IPS-18a (cell line): ENCODE measurements around the gene ARL15.

ENCODE experiments used
- H3K27ac ChIP-seq: one replicate; pipeline ENCODE4 v1.5.1; 2013; ENCODE audit warnings: low read length
- H3K27me3 ChIP-seq: one replicate; pipeline ENCODE4 v1.6.1; 2013; ENCODE audit warnings: mild to moderate bottlenecking, low read length; ENCODE audit not compliant: control insufficient read depth, insufficient read depth
- H3K36me3 ChIP-seq: one replicate; pipeline ENCODE4 v1.6.1; 2013; ENCODE audit warnings: low read depth, low read length; ENCODE audit not compliant: control insufficient read depth
- H3K4me1 ChIP-seq: one replicate; pipeline ENCODE4 v1.6.1; 2013; ENCODE audit warnings: low read depth, low read length; ENCODE audit not compliant: control insufficient read depth
- H3K4me3 ChIP-seq: one replicate; pipeline ENCODE4 v1.5.1; 2013; ENCODE audit warnings: low read length
- H3K9ac ChIP-seq: one replicate; pipeline ENCODE4 v1.6.1; 2013; ENCODE audit warnings: mild to moderate bottlenecking, low read length, moderate library complexity
- H3K9me3 ChIP-seq: one replicate; pipeline ENCODE4 v1.6.1; 2013; ENCODE audit warnings: low read depth, low read length; ENCODE audit not compliant: control insufficient read depth

The ARL15 gene

GRCh38 chr5:53893626-53894025, 416.7 kb downstream of the ARL15 start:
- peaks cover 4% of the 10 kb centered on the region for H3K4me1 ChIP-seq
- H3K36me3 ChIP-seq = no peaks in the 10 kb centered on the region
- H3K27ac ChIP-seq = no peak overlapping the region
- no peaks in the 10 kb centered on the region for H3K9me3 ChIP-seq
- H3K9ac ChIP-seq = no peak overlapping the region
- H3K27me3 ChIP-seq = no peaks in the 10 kb centered on the region
- no peak overlapping the region for H3K4me3 ChIP-seq

- Histone ChIP-seq H3K4me1 (peaks cover 6% of the 10 kb centered on the region), H3K9ac (no peak overlapping the region), H3K27ac (no peak overlapping the region), H3K9me3 (no peaks in the 10 kb centered on the region), H3K4me3 (no peak overlapping the region), H3K36me3 (no peaks in the 10 kb centered on the region), H3K27me3 (no peaks in the 10 kb centered on the region)
Measured at GRCh38 chr5:53892224-53892623, 418.1 kb downstream of the ARL15 start.

GRCh38 chr5:53891159-53891558, 419.2 kb downstream of the ARL15 start:
- H3K36me3 ChIP-seq = no peaks in the 10 kb centered on the region
- no peaks in the 10 kb centered on the region for H3K27me3 ChIP-seq
- H3K27ac ChIP-seq = no peak overlapping the region
- H3K9ac ChIP-seq = no peak overlapping the region
- no peaks in the 10 kb centered on the region for H3K9me3 ChIP-seq
- H3K4me3 ChIP-seq = no peak overlapping the region
- peaks cover 16% of the 10 kb centered on the region for H3K4me1 ChIP-seq

GRCh38 chr5:53890490-53890889, 419.9 kb downstream of the ARL15 start:
- Histone ChIP-seq H3K36me3 (no peaks in the 10 kb centered on the region), H3K4me3 (no peak overlapping the region), H3K27me3 (no peaks in the 10 kb centered on the region), H3K4me1 (peaks cover 17% of the 10 kb centered on the region), H3K9ac (no peak overlapping the region), H3K9me3 (no peaks in the 10 kb centered on the region), H3K27ac (no peak overlapping the region)

GRCh38 chr5:53884844-53885243, 425.5 kb downstream of the ARL15 start:
- no peak overlapping the region for H3K4me3 ChIP-seq
- peaks cover 56% of the 10 kb centered on the region for H3K4me1 ChIP-seq
- no peaks in the 10 kb centered on the region for H3K9me3 ChIP-seq
- H3K27me3 ChIP-seq = no peaks in the 10 kb centered on the region
- H3K27ac ChIP-seq = no peak overlapping the region
- no peaks in the 10 kb centered on the region for H3K36me3 ChIP-seq
- H3K9ac ChIP-seq = no peak overlapping the region

GRCh38 chr5:53884417-53884816, 426.0 kb downstream of the ARL15 start:
- H3K4me1 ChIP-seq = peaks cover 60% of the 10 kb centered on the region
- H3K27me3 ChIP-seq = no peaks in the 10 kb centered on the region
- H3K9ac ChIP-seq = no peak overlapping the region
- no peaks in the 10 kb centered on the region for H3K36me3 ChIP-seq
- peak overlapping the region; percentile 35 for H3K27ac ChIP-seq
- no peaks in the 10 kb centered on the region for H3K9me3 ChIP-seq
- no peak overlapping the region for H3K4me3 ChIP-seq

GRCh38 chr5:53882676-53883031, 427.7 kb downstream of the ARL15 start:
- H3K4me1 ChIP-seq = peaks cover 60% of the 10 kb centered on the region
- no peaks in the 10 kb centered on the region for H3K9me3 ChIP-seq
- peak overlapping the region; percentile 15 for H3K4me3 ChIP-seq
- H3K9ac ChIP-seq = peak overlapping the region; percentile 14
- H3K36me3 ChIP-seq = no peaks in the 10 kb centered on the region
- no peaks in the 10 kb centered on the region for H3K27me3 ChIP-seq
- peak overlapping the region; percentile 49 for H3K27ac ChIP-seq

- Histone ChIP-seq H3K9ac (peak overlapping the region; percentile 14), H3K36me3 (no peaks in the 10 kb centered on the region), H3K27me3 (no peaks in the 10 kb centered on the region), H3K27ac (peak overlapping the region; percentile 49), H3K4me3 (no peak overlapping the region), H3K9me3 (no peaks in the 10 kb centered on the region), H3K4me1 (peaks cover 58% of the 10 kb centered on the region)
Measured at GRCh38 chr5:53882006-53882675, 428.2 kb downstream of the ARL15 start.

- no peak overlapping the region for H3K27ac ChIP-seq
- H3K9ac ChIP-seq = no peak overlapping the region
Measured at GRCh38 chr5:53879708-53880323, 430.6 kb downstream of the ARL15 start.

GRCh38 chr5:53878015-53878414, 432.4 kb downstream of the ARL15 start:
- H3K36me3 ChIP-seq = no peaks in the 10 kb centered on the region
- no peak overlapping the region for H3K27ac ChIP-seq

More at GRCh38 chr5:53879708-53880323, 430.6 kb downstream of the ARL15 start:
- H3K36me3 ChIP-seq = no peaks in the 10 kb centered on the region
- no peaks in the 10 kb centered on the region for H3K27me3 ChIP-seq
- H3K4me1 ChIP-seq = peaks cover 42% of the 10 kb centered on the region
- H3K4me3 ChIP-seq = no peak overlapping the region
- H3K9me3 ChIP-seq = no peaks in the 10 kb centered on the region

GRCh38 chr5:53877243-53877642, 433.1 kb downstream of the ARL15 start:
- Histone ChIP-seq H3K9ac (no peak overlapping the region), H3K4me3 (no peak overlapping the region), H3K36me3 (no peaks in the 10 kb centered on the region), H3K9me3 (peaks cover 3% of the 10 kb centered on the region), H3K27me3 (no peaks in the 10 kb centered on the region), H3K27ac (no peak overlapping the region), H3K4me1 (peaks cover 18% of the 10 kb centered on the region)

More at GRCh38 chr5:53878015-53878414, 432.4 kb downstream of the ARL15 start:
- H3K4me3 ChIP-seq = no peak overlapping the region
- no peaks in the 10 kb centered on the region for H3K27me3 ChIP-seq
- peaks cover 3% of the 10 kb centered on the region for H3K9me3 ChIP-seq
- H3K4me1 ChIP-seq = peaks cover 26% of the 10 kb centered on the region
- no peak overlapping the region for H3K9ac ChIP-seq

- peaks cover 3% of the 10 kb centered on the region for H3K9me3 ChIP-seq
- no peak overlapping the region for H3K9ac ChIP-seq
- H3K4me1 ChIP-seq = peaks cover under 1% of the 10 kb centered on the region
- no peak overlapping the region for H3K27ac ChIP-seq
- no peak overlapping the region for H3K4me3 ChIP-seq
- no peaks in the 10 kb centered on the region for H3K36me3 ChIP-seq
- no peaks in the 10 kb centered on the region for H3K27me3 ChIP-seq
Measured at GRCh38 chr5:53874409-53874808, 436.0 kb downstream of the ARL15 start.
